Sigmoid colon (tissue), 7 donors: ENCODE results near the gene DCTN3. TPM values are rescaled to one million over a fixed set of nuclear protein-coding genes. Genes with fewer than 3 reads are reported as not detected.
A peak's percentile ranks its signal among the peaks of the same experiment; 100 is the strongest.

Experiments
- DNase-seq: peaks from one replicate; pipeline ENCODE4 v3.0.0-alpha.2; 2019
- H3K27ac ChIP-seq, 4 donors: fragments of 200-600 bp; sonication (generic); one replicate each; pipeline ENCODE4 v1.5.1; 2016 to 2019; ENCODE audit warnings: mild to moderate bottlenecking in 1 of 4
- H3K27me3 ChIP-seq, 3 donors: fragments of 200-600 bp; sonication (generic); one replicate each; pipeline ENCODE4 v1.5.1; 2019; ENCODE audit warnings: mild to moderate bottlenecking in 1 of 3
- H3K36me3 ChIP-seq, 4 donors: fragments of 200-600 bp; sonication (generic); one replicate each; pipeline ENCODE4 v1.5.1; 2016 to 2019
- H3K4me1 ChIP-seq, 4 donors: fragments of 200-600 bp; sonication (generic); one replicate each; pipeline ENCODE4 v1.5.1; 2017 to 2019
- H3K4me3 ChIP-seq, 4 donors: fragments of 200-600 bp; sonication (generic); one replicate each; pipeline ENCODE4 v1.5.1; 2017 to 2019; ENCODE audit warnings: mild to moderate bottlenecking in 2 of 4, moderate library complexity in 1 of 4
- H3K9me3 ChIP-seq, 4 donors: fragments of 200-600 bp in 3 of 4; sonication (generic) in 3 of 4; one replicate each; pipeline versions ENCODE4 v1.5.1 to v1.6.1; 2013 to 2019
- CTCF ChIP-seq, 4 experiments: fragments of 450-650 bp in 3 of 4; fragments of 200-600 bp in 1 of 4; IDR thresholded peaks; one replicate each; pipeline ENCODE4 v1.5.1; 2016 to 2019; ENCODE audit warnings: antibody characterized with exemption in 4 of 4, mild to moderate bottlenecking in 3 of 4, moderate library complexity in 2 of 4
- EP300 ChIP-seq, 4 donors: sonication (generic); formaldehyde crosslinking; IDR thresholded peaks; one replicate each; pipeline ENCODE4 v1.6.1; 2017; ENCODE audit warnings: antibody characterized with exemption in 4 of 4
- POLR2A ChIP-seq, 2 donors: fragments of 450-650 bp; IDR thresholded peaks; one replicate each; pipeline ENCODE4 v1.6.1; 2016; ENCODE audit warnings: antibody characterized with exemption in 2 of 2, mild to moderate bottlenecking in 2 of 2, moderate library complexity in 2 of 2
- POLR2AphosphoS5 ChIP-seq, 4 donors: sonication (generic); formaldehyde crosslinking; IDR thresholded peaks; one replicate each; pipeline ENCODE4 v1.6.1; 2017; ENCODE audit warnings: antibody characterized with exemption in 4 of 4
- WGBS, 2 donors: extraction: QIAGEN DNeasy Blood & Tissue Kit; methylation state at CpG; one replicate each; pipeline ENCODE4 v1.1.7; 2013; 5-methylcytosine and 5-hydroxymethylcytosine counted together
- intact Hi-C: fragments of 100-400 bp; cut with DNase I; formaldehyde crosslinking; loops from one replicate; pipeline ENCODE4 v1.15.1; 2023
- polyA plus RNA-seq, 3 donors: library from polyadenylated mRNA; stranded (reverse); fragments of 200-250 nt; gene quantifications; one replicate each; pipeline ENCODE4 v1.2.3, GENCODE V29; 2013
- total RNA-seq, 4 donors: library from RNA; depleted of rRNA; stranded (reverse); fragments of >200 nt; gene quantifications; one replicate each; pipeline ENCODE4 v1.1.0, GENCODE V29; 2016
- donor health status: healthy with polysubstance abuse.
- donor health status: Bipolar disorder and iron deficiency.
- donor health status: healthy.

DCTN3 gene
- total and polyA plus RNA-seq, 7 donors, result 59.6 to 122 (median 90.7) TPM

DNA sequence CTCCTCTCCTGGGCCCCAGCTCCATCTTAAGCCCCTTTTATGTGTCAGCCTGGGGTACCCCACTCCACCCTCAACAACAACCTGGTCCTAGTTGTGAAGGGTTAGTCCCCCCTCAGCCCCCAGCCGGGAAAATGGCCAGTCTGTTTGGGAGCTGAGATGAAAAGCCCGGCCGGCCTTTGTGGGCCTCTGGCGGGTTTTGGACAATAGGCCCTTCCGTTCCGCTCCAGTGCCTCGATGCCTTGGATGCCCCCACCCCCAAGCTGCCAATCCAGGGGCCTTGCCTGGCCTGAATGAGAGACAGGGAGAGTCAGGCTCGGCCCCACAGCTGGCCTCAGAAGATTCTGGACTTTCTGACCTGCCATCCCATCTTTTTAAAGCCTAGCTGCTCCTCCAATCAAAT, 39.9 kb downstream of the DCTN3 start:
- Histone ChIP-seq H3K27ac (no peak overlapping the region), H3K36me3 (no peaks in the 10 kb centered on the region), H3K9me3 (no peaks in the 10 kb centered on the region), H3K4me3 (no peak overlapping the region), H3K27me3 (peaks cover 20 to 85% (median 53%) of the 10 kb centered on the region in 3 donors), H3K4me1 (peaks cover 0 to 20% (median 14%) of the 10 kb centered on the region in 4 donors)
- no peak for TF ChIP-seq EP300 (IDR thresholded peaks at IDR 0.05)
- no peak for TF ChIP-seq POLR2AphosphoS5 (IDR thresholded peaks at IDR 0.05)
- TF ChIP-seq POLR2A (IDR thresholded peaks at IDR 0.05), result no peak
- TF ChIP-seq CTCF (IDR thresholded peaks at IDR 0.05), result no peak
- no peak for DNase-seq
- intact Hi-C loops, result no loop called here
- 67 to 73% methylated on average over 8 of the region's 8 CpGs for WGBS, 2 donors

DNA sequence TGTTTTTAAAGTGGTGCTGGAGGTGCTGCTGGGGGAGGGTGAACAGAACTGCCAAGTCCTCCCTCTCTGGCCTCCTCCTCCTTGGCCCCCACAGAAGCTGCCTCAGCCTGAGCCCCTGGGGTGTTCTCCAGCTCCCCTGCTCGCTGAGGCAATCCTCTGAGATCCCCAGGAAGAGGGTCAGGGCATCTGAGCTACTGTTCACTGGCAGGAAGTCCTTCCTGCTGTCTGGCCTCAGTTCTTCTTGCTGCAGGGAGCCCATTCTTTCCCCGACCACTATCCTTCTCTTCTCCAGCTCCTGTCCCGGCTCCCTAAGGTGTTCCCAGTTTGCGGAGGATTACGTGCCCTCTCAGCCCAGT, 40.5 kb downstream of the DCTN3 start:
- Histone ChIP-seq H3K27ac (no peak overlapping the region), H3K27me3 (peaks cover 19 to 85% (median 47%) of the 10 kb centered on the region in 3 donors), H3K36me3 (no peaks in the 10 kb centered on the region), H3K4me1 (peaks cover 0 to 20% (median 14%) of the 10 kb centered on the region in 4 donors), H3K9me3 (no peaks in the 10 kb centered on the region), H3K4me3 (no peak overlapping the region)
- no peak for TF ChIP-seq POLR2A (IDR thresholded peaks at IDR 0.05)
- no peak for TF ChIP-seq EP300 (IDR thresholded peaks at IDR 0.05)
- TF ChIP-seq CTCF (IDR thresholded peaks at IDR 0.05), result no peak
- TF ChIP-seq POLR2AphosphoS5 (IDR thresholded peaks at IDR 0.05), result no peak
- intact Hi-C loops, result no loop called here
- DNase-seq, result no peak
- 72 to 82% methylated on average over 5 of the region's 5 CpGs for WGBS, 2 donors

GRCh38 chr9:34579104-34579807, 41.0 kb downstream of the DCTN3 start:
- Histone ChIP-seq H3K36me3 (no peaks in the 10 kb centered on the region), H3K27ac (no peak overlapping the region)
- 7 to 12% methylated on average over 17 of the region's 17 CpGs for WGBS, 2 donors

GRCh38 chr9:34578241-34579103, 41.8 kb downstream of the DCTN3 start:
- DNase-seq, result no peak
- TF ChIP-seq EP300 (IDR thresholded peaks at IDR 0.05), result no peak
- no peak for TF ChIP-seq POLR2A (IDR thresholded peaks at IDR 0.05)
- no peak for TF ChIP-seq POLR2AphosphoS5 (IDR thresholded peaks at IDR 0.05)
- no peak for TF ChIP-seq CTCF (IDR thresholded peaks at IDR 0.05)
- 13% methylated on average over 28 of the region's 28 CpGs for WGBS, 2 donors
- H3K9me3 ChIP-seq, result no peaks in the 10 kb centered on the region
- peaks cover 16 to 75% (median 43%) of the 10 kb centered on the region in 3 donors for H3K27me3 ChIP-seq
- no peaks in the 10 kb centered on the region for H3K36me3 ChIP-seq
- H3K4me3 ChIP-seq, result peak overlapping the region in 3 of 4 donors; percentile 25 to 44 (median 43)
- intact Hi-C loops, result no loop called here
- peaks cover 0 to 20% (median 14%) of the 10 kb centered on the region in 4 donors for H3K4me1 ChIP-seq
- peak overlapping the region in 2 of 4 donors; percentile 9 to 57 for H3K27ac ChIP-seq

More at GRCh38 chr9:34579104-34579807, 41.0 kb downstream of the DCTN3 start:
- Histone ChIP-seq H3K4me1 (peaks cover 0 to 20% (median 14%) of the 10 kb centered on the region in 4 donors), H3K27me3 (peaks cover 16 to 82% (median 43%) of the 10 kb centered on the region in 3 donors), H3K4me3 (no peak overlapping the region), H3K9me3 (no peaks in the 10 kb centered on the region)
- intact Hi-C loops, result no loop called here
- no peak for DNase-seq
- TF ChIP-seq EP300 (IDR thresholded peaks at IDR 0.05), result no peak
